H9 (cell line): ENCODE data around the gene HIGD2A. TPM values are rescaled to one million over a fixed set of nuclear protein-coding genes. Genes with fewer than 3 reads are reported as not detected.
A peak's percentile ranks its signal among the peaks of the same experiment; 100 is the strongest.

Experiments
- DNase-seq: peaks from one replicate; pipeline ENCODE4 v3.0.0-alpha.2; 2017
- H2AFZ ChIP-seq: one replicate; pipeline ENCODE4 v1.6.1; 2013; ENCODE audit warnings: mild to moderate bottlenecking, low read length, control low read depth, moderate library complexity
- H2AK5ac ChIP-seq: 2 replicates; pipeline ENCODE4 v1.6.1; 2013; ENCODE audit warnings: low read length, control low read depth, mixed read lengths; ENCODE audit not compliant: insufficient read length
- H2BK120ac ChIP-seq: one replicate; pipeline ENCODE4 v1.6.1; 2013; ENCODE audit warnings: low read depth, mild to moderate bottlenecking, low read length, control low read depth, inconsistent platforms; ENCODE audit not compliant: poor library complexity, severe bottlenecking
- H2BK12ac ChIP-seq: 2 replicates; pipeline ENCODE4 v1.6.1; 2013; ENCODE audit warnings: low read length, control low read depth, mixed read lengths, low read depth; ENCODE audit not compliant: insufficient read length
- H2BK15ac ChIP-seq: 2 replicates; pipeline ENCODE4 v1.6.1; 2013; ENCODE audit warnings: low read depth, low read length, control low read depth
- H2BK20ac ChIP-seq: one replicate; pipeline ENCODE4 v1.6.1; 2013; ENCODE audit warnings: low read depth, mild to moderate bottlenecking, low read length, control low read depth, inconsistent platforms; ENCODE audit not compliant: poor library complexity, severe bottlenecking
- H2BK5ac ChIP-seq: 2 replicates; pipeline ENCODE4 v1.6.1; 2013; ENCODE audit warnings: low read length, control low read depth, mixed read lengths; ENCODE audit not compliant: insufficient read length
- H3K14ac ChIP-seq: 2 replicates; pipeline ENCODE4 v1.6.1; 2013; ENCODE audit warnings: low read length, control low read depth; ENCODE audit not compliant: insufficient read depth
- H3K18ac ChIP-seq: 2 replicates; pipeline ENCODE4 v1.6.1; 2013; ENCODE audit warnings: low read depth, mild to moderate bottlenecking, mixed read lengths, low read length, control low read depth; ENCODE audit not compliant: insufficient read length
- H3K23ac ChIP-seq: 2 replicates; pipeline ENCODE4 v1.6.1; 2013; ENCODE audit warnings: low read length, control low read depth, mixed read lengths, low read depth; ENCODE audit not compliant: insufficient read length
- H3K23me2 ChIP-seq: 2 replicates; pipeline ENCODE4 v1.6.1; 2013; ENCODE audit warnings: low read depth, mild to moderate bottlenecking, mixed read lengths, low read length, control low read depth; ENCODE audit not compliant: insufficient read length, poor library complexity, severe bottlenecking
- H3K27ac ChIP-seq: 2 replicates; pipeline ENCODE4 v1.5.1; 2013; ENCODE audit warnings: low read length, control low read depth, mixed read lengths, low read depth; ENCODE audit not compliant: insufficient read length
- H3K27me3 ChIP-seq: 2 replicates; pipeline ENCODE4 v1.6.1; 2013; ENCODE audit warnings: low read length, control low read depth, inconsistent platforms; ENCODE audit not compliant: insufficient read depth
- H3K4ac ChIP-seq: 2 replicates; pipeline ENCODE4 v1.6.1; 2013; ENCODE audit warnings: low read depth, mild to moderate bottlenecking, control low read depth, inconsistent platforms, low read length, moderate library complexity
- H3K4me1 ChIP-seq: 2 replicates; pipeline ENCODE4 v1.6.1; 2013; ENCODE audit warnings: low read length, control low read depth, inconsistent platforms; ENCODE audit not compliant: insufficient read depth
- H3K4me2 ChIP-seq: 2 replicates; pipeline ENCODE4 v1.6.1; 2013; ENCODE audit warnings: low read length, control low read depth, mixed read lengths; ENCODE audit not compliant: insufficient read length, insufficient read depth
- H3K56ac ChIP-seq: 2 replicates; pipeline ENCODE4 v1.6.1; 2013; ENCODE audit warnings: low read depth, mild to moderate bottlenecking, mixed read lengths, low read length, control low read depth; ENCODE audit not compliant: insufficient read length
- H3K79me1 ChIP-seq: 2 replicates; pipeline ENCODE4 v1.6.1; 2013; ENCODE audit warnings: low read depth, mild to moderate bottlenecking, moderate library complexity, low read length, control low read depth, inconsistent platforms; ENCODE audit not compliant: insufficient read depth, poor library complexity, severe bottlenecking
- H3K79me2 ChIP-seq: 2 replicates; pipeline ENCODE4 v1.6.1; 2013; ENCODE audit warnings: low read length, control low read depth, inconsistent platforms; ENCODE audit not compliant: insufficient read depth
- H3K9ac ChIP-seq: 2 replicates; pipeline ENCODE4 v1.6.1; 2013; ENCODE audit warnings: low read length, control low read depth, mixed read lengths; ENCODE audit not compliant: insufficient read length; ENCODE audit errors: extremely low read depth
- H3K9me3 ChIP-seq: one replicate; pipeline ENCODE4 v1.6.1; 2013; ENCODE audit warnings: low read depth, low read length, inconsistent platforms; ENCODE audit not compliant: control insufficient read depth
- H3T11ph ChIP-seq: one replicate; pipeline ENCODE4 v1.6.1; 2013; ENCODE audit warnings: mild to moderate bottlenecking, low read length, control low read depth, inconsistent platforms
- H4K20me1 ChIP-seq: one replicate; pipeline ENCODE4 v1.6.1; 2013; ENCODE audit not compliant: control insufficient read depth, insufficient read length, insufficient read depth
- H4K5ac ChIP-seq: 2 replicates; pipeline ENCODE4 v1.6.1; 2013; ENCODE audit warnings: low read depth, mild to moderate bottlenecking, mixed read lengths, low read length, control low read depth; ENCODE audit not compliant: insufficient read length
- H4K8ac ChIP-seq: replicated peaks from 2 replicates; pipeline ENCODE4 v1.6.1; 2013; ENCODE audit warnings: low read length, control low read depth, mixed read lengths, low read depth; ENCODE audit not compliant: insufficient read length
- H4K91ac ChIP-seq: 2 replicates; pipeline ENCODE4 v1.6.1; 2013; ENCODE audit warnings: low read depth, mild to moderate bottlenecking, moderate library complexity, mixed read lengths, low read length, control low read depth; ENCODE audit not compliant: insufficient read length
- H3K27ac Mint-ChIP-seq, 3 experiments: 2 replicates in 2 of 3; 3 replicates in 1 of 3; pipeline ENCODE4 v1.8.0; 2020 to 2021; ENCODE audit warnings: mixed read lengths in 3 of 3, mild to moderate bottlenecking in 1 of 3, moderate library complexity in 1 of 3
- H3K27me3 Mint-ChIP-seq: 2 replicates; pipeline ENCODE4 v1.8.0; 2021; ENCODE audit warnings: low read depth, mild to moderate bottlenecking, moderate library complexity, mixed read lengths
- H3K36me3 Mint-ChIP-seq, 3 experiments: 2 replicates in 2 of 3; 3 replicates in 1 of 3; pipeline ENCODE4 v1.8.0; 2020 to 2021; ENCODE audit warnings: low read depth in 3 of 3, mixed read lengths in 3 of 3; ENCODE audit not compliant: insufficient read depth in 1 of 3
- H3K4me1 Mint-ChIP-seq, 2 experiments: 2 replicates each; pipeline ENCODE4 v1.8.0; 2020; ENCODE audit warnings: mixed read lengths in 2 of 2
- H3K4me3 Mint-ChIP-seq, 2 experiments: 2 replicates in 1 of 2; 3 replicates in 1 of 2; pipeline ENCODE4 v1.8.0; 2020 to 2021; ENCODE audit warnings: mild to moderate bottlenecking in 2 of 2, mixed read lengths in 2 of 2, moderate library complexity in 1 of 2
- H3K9me3 Mint-ChIP-seq, 2 experiments: 2 replicates in 1 of 2; 3 replicates in 1 of 2; pipeline ENCODE4 v1.8.0; 2020; ENCODE audit warnings: mild to moderate bottlenecking in 2 of 2, mixed read lengths in 2 of 2, moderate library complexity in 1 of 2
- CTCF ChIP-seq: fragments of 200-600 bp; sonication (generic); conservative IDR thresholded peaks from 3 replicates; pipeline ENCODE4 v1.8.0; 2021; ENCODE audit warnings: antibody characterized with exemption, mild to moderate bottlenecking
- WGBS: extraction: QIAGEN DNeasy Blood & Tissue Kit; methylation state at CpG from one replicate; pipeline ENCODE4 v1.1.7; 2013; ENCODE audit warnings: missing lambda C conversion rate, low lambda C conversion rate, mixed read lengths; ENCODE audit not compliant: insufficient read length; ENCODE audit errors: extremely low coverage; 5-methylcytosine and 5-hydroxymethylcytosine counted together
- total RNA-seq: library from RNA; stranded (reverse); gene quantifications from 2 replicates; pipeline ENCODE4 v1.2.1, GENCODE V29; 2021

The HIGD2A gene
- total RNA-seq, 1 experiment from 2014 or later, result 92.3 TPM

- no peak overlapping the region for H2BK12ac ChIP-seq
- H4K91ac ChIP-seq, result no peak overlapping the region
- H3K56ac ChIP-seq, result no peak overlapping the region
- H3K18ac ChIP-seq, result no peak overlapping the region
- H3K4me1 ChIP-seq, result no peaks in the 10 kb centered on the region
- H3K27ac Mint-ChIP-seq, result 0 out of 7 replicates have a peak overlapping the region, but pooled peaks of 1 of the 3 experiments have one; percentile 15
- H3K23ac ChIP-seq, result no peak overlapping the region
- H3K9me3 Mint-ChIP-seq, result no peaks in the 10 kb centered on the region
- no peaks in the 10 kb centered on the region for H3K27me3 ChIP-seq
- H3K23me2 ChIP-seq, result no peaks in the 10 kb centered on the region
- WGBS, result no CpG with 5 or more reads among the region's 3 CpGs
- DNase-seq, result no peak
- peaks cover 8% of the 10 kb centered on the region; the same call in 1 of the 2 replicates for H3K79me2 ChIP-seq
- peaks cover 9 to 10% of the 10 kb centered on the region in 2 experiments for H3K4me1 Mint-ChIP-seq
- no peak overlapping the region for H3K14ac ChIP-seq
- H2AK5ac ChIP-seq, result no peak overlapping the region
- H3K4me2 ChIP-seq, result no peak overlapping the region
- H4K20me1 ChIP-seq, result no peaks in the 10 kb centered on the region
- no peaks in the 10 kb centered on the region for H3K9me3 ChIP-seq
- H2BK120ac ChIP-seq, result no peak overlapping the region
- no peak for TF ChIP-seq CTCF
- H3T11ph ChIP-seq, result no peak overlapping the region
- H2BK20ac ChIP-seq, result no peak overlapping the region
- no peak overlapping the region for H3K27ac ChIP-seq
- no peaks in the 10 kb centered on the region for H3K27me3 Mint-ChIP-seq
- no peak overlapping the region for H3K4me3 Mint-ChIP-seq
- H3K79me1 ChIP-seq, result no peaks in the 10 kb centered on the region
- no peak overlapping the region for H4K8ac ChIP-seq
- no peak overlapping the region for H3K9ac ChIP-seq
- no peak overlapping the region for H4K5ac ChIP-seq
- H3K4ac ChIP-seq, result no peak overlapping the region
- no peak overlapping the region for H2BK15ac ChIP-seq
- peaks cover 32 to 78% (median 43%) of the 10 kb centered on the region in 3 experiments for H3K36me3 Mint-ChIP-seq
- H2AFZ ChIP-seq, result no peak overlapping the region
- H2BK5ac ChIP-seq, result no peak overlapping the region
Observed at GRCh38 chr5:176382721-176383120, 5.8 kb upstream of the HIGD2A start.
